ENCODE measurements around the gene CCDC102B. TPM values are rescaled to one million over a fixed set of nuclear protein-coding genes. Genes with fewer than 3 reads are reported as not detected.
"Not testable (repeated sequence)": the region's sequence is repeated elsewhere in the genome, so short reads cannot be mapped to it uniquely, and the experiment has no call there.

Gene CCDC102B
- total RNA-seq, 1 donor from 2014 or later, result 0.54 TPM

DNA sequence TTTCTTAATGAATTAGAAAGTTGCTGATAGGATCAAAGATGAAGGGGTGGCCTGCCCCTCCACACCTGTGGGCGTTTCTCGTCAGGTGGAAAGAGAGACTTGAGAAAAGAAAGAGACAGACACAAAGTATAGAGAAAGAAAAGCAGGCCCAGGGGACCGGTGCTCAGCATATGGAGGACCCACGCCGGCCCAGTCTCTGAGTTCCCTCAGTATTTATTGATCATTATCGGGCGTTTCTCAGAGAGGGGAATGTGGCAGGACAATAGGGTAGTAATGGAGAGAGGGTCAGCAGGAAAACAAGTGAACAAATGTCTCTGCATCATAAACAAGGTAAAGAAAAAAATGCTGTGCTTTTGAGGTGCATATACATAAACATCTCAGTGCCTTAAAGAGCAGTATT is 144.3 kb downstream of the CCDC102B start:
- Histone ChIP-seq H3K36me3 (ENCODE audit: control insufficient read depth, insufficient read depth, low read length) (no peaks in the 10 kb centered on the region), H3K4me3 (ENCODE audit: low read depth, low read length) (no peak overlapping the region), H3K27me3 (ENCODE audit: control insufficient read depth, insufficient read depth, low read length) (no peaks in the 10 kb centered on the region)
- DNase-seq (ENCODE audit: low read depth), result no peak
- TF ChIP-seq, protein P1, sequence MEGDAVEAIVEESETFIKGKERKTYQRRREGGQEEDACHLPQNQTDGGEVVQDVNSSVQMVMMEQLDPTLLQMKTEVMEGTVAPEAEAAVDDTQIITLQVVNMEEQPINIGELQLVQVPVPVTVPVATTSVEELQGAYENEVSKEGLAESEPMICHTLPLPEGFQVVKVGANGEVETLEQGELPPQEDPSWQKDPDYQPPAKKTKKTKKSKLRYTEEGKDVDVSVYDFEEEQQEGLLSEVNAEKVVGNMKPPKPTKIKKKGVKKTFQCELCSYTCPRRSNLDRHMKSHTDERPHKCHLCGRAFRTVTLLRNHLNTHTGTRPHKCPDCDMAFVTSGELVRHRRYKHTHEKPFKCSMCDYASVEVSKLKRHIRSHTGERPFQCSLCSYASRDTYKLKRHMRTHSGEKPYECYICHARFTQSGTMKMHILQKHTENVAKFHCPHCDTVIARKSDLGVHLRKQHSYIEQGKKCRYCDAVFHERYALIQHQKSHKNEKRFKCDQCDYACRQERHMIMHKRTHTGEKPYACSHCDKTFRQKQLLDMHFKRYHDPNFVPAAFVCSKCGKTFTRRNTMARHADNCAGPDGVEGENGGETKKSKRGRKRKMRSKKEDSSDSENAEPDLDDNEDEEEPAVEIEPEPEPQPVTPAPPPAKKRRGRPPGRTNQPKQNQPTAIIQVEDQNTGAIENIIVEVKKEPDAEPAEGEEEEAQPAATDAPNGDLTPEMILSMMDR (IDR thresholded peaks at IDR 0.05; ENCODE audit: insufficient read depth, low read length, poor library complexity, severe bottlenecking), result no peak

DNA sequence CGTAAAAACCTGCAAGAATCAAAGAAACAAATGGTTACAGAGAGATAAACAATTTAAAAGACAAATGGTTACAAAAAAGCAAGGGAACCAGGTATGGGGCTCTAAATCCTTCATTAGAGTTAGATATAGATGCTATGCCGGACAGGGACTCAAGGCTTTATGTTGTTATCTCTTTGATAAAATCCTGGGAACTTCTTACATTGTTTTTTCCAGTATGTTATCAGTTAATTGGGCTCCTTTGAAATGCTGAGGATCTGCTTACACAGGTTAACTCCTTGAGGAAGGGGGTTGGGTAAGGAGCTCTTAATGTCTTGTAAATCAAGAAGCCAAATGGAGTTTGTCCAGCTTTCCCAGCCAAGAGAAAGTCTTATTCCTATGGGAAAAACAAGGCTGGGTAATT is 146.0 kb downstream of the CCDC102B start:
- not testable (repeated sequence) for H3K36me3 ChIP-seq (ENCODE audit: control insufficient read depth, insufficient read depth, low read length); H3K4me3 ChIP-seq (ENCODE audit: low read depth, low read length); H3K27me3 ChIP-seq (ENCODE audit: control insufficient read depth, insufficient read depth, low read length); DNase-seq (ENCODE audit: low read depth)

DNA sequence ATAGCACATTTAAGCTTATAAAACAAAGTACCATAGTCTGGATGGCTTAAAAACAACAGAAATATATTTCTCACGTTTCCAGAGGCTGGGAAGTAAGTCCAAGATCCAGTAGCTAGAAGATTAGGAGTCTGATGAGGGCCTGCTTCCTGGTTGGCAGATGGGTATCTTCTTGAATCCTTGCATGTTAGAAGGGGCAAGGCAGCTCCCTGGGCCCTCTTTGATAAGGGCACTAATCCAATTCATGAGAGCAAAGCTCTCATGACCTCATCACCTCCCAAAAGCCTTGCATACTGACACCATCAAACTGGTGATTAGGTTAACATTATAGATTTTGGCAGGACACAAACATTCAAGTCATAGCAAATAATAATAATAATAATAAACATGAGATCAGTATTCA is 146.4 kb downstream of the CCDC102B start:
- H3K27me3 ChIP-seq (ENCODE audit: control insufficient read depth, insufficient read depth, low read length), result no peaks in the 10 kb centered on the region
- no peak overlapping the region for H3K4me3 ChIP-seq (ENCODE audit: low read depth, low read length)
- TF ChIP-seq, protein P1 (IDR thresholded peaks at IDR 0.05; ENCODE audit: insufficient read depth, low read length, poor library complexity, severe bottlenecking), result no peak
- H3K36me3 ChIP-seq (ENCODE audit: control insufficient read depth, insufficient read depth, low read length), result no peaks in the 10 kb centered on the region
- no peak for DNase-seq (ENCODE audit: low read depth)

- Histone ChIP-seq H3K36me3 (ENCODE audit: control insufficient read depth, insufficient read depth, low read length) (no peaks in the 10 kb centered on the region), H3K4me3 (ENCODE audit: low read depth, low read length) (no peak overlapping the region), H3K27me3 (ENCODE audit: control insufficient read depth, insufficient read depth, low read length) (no peaks in the 10 kb centered on the region)
- no peak for DNase-seq (ENCODE audit: low read depth)
- TF ChIP-seq, protein P1 (IDR thresholded peaks at IDR 0.05; ENCODE audit: insufficient read depth, low read length, poor library complexity, severe bottlenecking), result no peak
Measured at GRCh38 chr18:68944826-68945225, 146.9 kb downstream of the CCDC102B start.

DNA sequence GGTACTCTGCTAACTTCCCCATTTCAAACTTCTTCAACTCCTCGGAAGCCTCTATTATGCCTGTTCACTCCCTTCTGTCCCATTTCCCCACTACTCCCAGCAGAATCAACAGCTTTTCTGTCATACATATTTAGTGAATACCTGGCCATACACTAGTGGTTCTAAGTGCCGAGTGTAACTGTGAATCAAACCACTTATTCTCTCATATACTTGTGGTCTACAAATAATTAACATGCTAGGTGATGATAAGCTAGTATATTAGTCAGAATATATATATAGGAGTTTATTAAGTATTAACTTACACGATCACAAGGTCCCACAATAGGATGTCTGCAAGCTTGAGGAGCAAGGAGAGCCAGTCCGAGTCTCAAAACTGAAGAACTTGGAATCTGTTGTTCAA is 150.7 kb downstream of the CCDC102B start:
- Histone ChIP-seq H3K4me3 (ENCODE audit: low read depth, low read length) (no peak overlapping the region), H3K27me3 (ENCODE audit: control insufficient read depth, insufficient read depth, low read length) (no peaks in the 10 kb centered on the region), H3K36me3 (ENCODE audit: control insufficient read depth, insufficient read depth, low read length) (no peaks in the 10 kb centered on the region)
- DNase-seq (ENCODE audit: low read depth), result no peak
- TF ChIP-seq, protein P1 (IDR thresholded peaks at IDR 0.05; ENCODE audit: insufficient read depth, low read length, poor library complexity, severe bottlenecking), result no peak

GRCh38 chr18:68954738-68955137 is 156.9 kb downstream of the CCDC102B start:
- Histone ChIP-seq H3K27me3 (ENCODE audit: control insufficient read depth, insufficient read depth, low read length) (no peaks in the 10 kb centered on the region), H3K36me3 (ENCODE audit: control insufficient read depth, insufficient read depth, low read length) (no peaks in the 10 kb centered on the region), H3K4me3 (ENCODE audit: low read depth, low read length) (no peak overlapping the region)
- DNase-seq (ENCODE audit: low read depth), result no peak
- TF ChIP-seq, protein P1 (IDR thresholded peaks at IDR 0.05; ENCODE audit: insufficient read depth, low read length, poor library complexity, severe bottlenecking), result no peak
